GM23338 (cell line): ENCODE measurements around the gene TP53BP2.

ENCODE experiments used
- CREB1 ChIP-seq: fragments of 250-450 bp; sonication (Bioruptor Pico); IDR thresholded peaks from 2 replicates; pipeline ENCODE4 v1.5.0; 2020; ENCODE audit warnings: low read depth, mild to moderate bottlenecking, moderate library complexity
- EZH2 ChIP-seq: fragments of 200-600 bp; sonication (generic); IDR thresholded peaks from one replicate; pipeline ENCODE4 v1.8.0; 2017; ENCODE audit warnings: antibody characterized with exemption, mild to moderate bottlenecking, low read depth; ENCODE audit not compliant: unreplicated experiment
- EZH2phosphoT487 ChIP-seq: fragments of 200-600 bp; sonication (generic); IDR thresholded peaks from one replicate; pipeline ENCODE4 v1.8.1; 2018; ENCODE audit warnings: antibody characterized with exemption; ENCODE audit not compliant: unreplicated experiment
- JUNB ChIP-seq: IDR thresholded peaks from one replicate; pipeline ENCODE4 v1.6.1; 2016; ENCODE audit warnings: antibody characterized with exemption; ENCODE audit not compliant: unreplicated experiment
- POLR2AphosphoS5 ChIP-seq: IDR thresholded peaks from 2 replicates; pipeline ENCODE4 v1.6.1; 2016; ENCODE audit warnings: antibody characterized with exemption, low read depth
- TF ChIP-seq, protein P1 (sequence below), 2 experiments: fragments of 200-600 bp in 1 of 2; sonication (generic) in 1 of 2; conservative IDR thresholded peaks; 2 replicates each; pipeline versions ENCODE4 v1.5.1 to v1.6.1; 2016 to 2017; ENCODE audit warnings: antibody characterized with exemption in 2 of 2, low read depth in 2 of 2, mild to moderate bottlenecking in 2 of 2, moderate library complexity in 1 of 2
- TF ChIP-seq, protein P2 (sequence below): IDR thresholded peaks from one replicate; pipeline ENCODE4 v1.6.1; 2018; ENCODE audit warnings: antibody characterized with exemption; ENCODE audit not compliant: unreplicated experiment

DNA sequence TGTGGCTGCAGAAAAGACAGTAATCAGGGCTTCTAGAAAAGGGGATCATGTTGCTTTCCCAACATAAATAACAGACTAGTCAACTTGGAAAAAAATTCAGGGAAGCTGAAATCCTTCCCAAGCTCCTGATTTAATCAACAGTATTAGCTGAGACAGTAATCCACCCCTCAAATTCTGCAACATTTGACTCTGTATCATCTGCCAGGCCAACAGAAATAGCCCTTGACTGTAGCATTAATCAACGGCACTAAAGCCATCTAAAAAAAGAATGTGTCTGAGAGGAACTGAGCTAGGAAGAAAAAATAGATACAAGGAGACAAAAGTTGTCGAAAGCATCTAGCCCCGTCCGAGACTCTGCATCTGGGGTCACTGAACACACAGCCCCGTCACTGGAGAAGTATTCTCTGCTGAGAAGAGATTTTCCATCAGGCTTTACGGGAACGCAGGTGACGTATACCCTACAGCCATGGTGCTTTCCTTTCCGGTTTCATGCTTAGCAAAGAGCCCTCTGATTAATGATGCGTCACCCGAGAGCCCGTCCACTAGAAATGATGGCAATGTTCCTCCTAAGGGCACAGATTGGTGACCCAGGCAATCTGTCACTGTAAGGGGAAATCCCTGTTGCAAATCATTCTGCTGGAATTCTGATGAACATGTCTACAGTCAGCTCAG is 42.1 kb upstream of the TP53BP2 start:
- TF ChIP-seq, protein P1, sequence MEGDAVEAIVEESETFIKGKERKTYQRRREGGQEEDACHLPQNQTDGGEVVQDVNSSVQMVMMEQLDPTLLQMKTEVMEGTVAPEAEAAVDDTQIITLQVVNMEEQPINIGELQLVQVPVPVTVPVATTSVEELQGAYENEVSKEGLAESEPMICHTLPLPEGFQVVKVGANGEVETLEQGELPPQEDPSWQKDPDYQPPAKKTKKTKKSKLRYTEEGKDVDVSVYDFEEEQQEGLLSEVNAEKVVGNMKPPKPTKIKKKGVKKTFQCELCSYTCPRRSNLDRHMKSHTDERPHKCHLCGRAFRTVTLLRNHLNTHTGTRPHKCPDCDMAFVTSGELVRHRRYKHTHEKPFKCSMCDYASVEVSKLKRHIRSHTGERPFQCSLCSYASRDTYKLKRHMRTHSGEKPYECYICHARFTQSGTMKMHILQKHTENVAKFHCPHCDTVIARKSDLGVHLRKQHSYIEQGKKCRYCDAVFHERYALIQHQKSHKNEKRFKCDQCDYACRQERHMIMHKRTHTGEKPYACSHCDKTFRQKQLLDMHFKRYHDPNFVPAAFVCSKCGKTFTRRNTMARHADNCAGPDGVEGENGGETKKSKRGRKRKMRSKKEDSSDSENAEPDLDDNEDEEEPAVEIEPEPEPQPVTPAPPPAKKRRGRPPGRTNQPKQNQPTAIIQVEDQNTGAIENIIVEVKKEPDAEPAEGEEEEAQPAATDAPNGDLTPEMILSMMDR (conservative IDR thresholded peaks at IDR 0.05; ENCODE audit: low read depth in 2 of 2): no peak
- TF ChIP-seq POLR2AphosphoS5: no peak
- TF ChIP-seq, protein P2, sequence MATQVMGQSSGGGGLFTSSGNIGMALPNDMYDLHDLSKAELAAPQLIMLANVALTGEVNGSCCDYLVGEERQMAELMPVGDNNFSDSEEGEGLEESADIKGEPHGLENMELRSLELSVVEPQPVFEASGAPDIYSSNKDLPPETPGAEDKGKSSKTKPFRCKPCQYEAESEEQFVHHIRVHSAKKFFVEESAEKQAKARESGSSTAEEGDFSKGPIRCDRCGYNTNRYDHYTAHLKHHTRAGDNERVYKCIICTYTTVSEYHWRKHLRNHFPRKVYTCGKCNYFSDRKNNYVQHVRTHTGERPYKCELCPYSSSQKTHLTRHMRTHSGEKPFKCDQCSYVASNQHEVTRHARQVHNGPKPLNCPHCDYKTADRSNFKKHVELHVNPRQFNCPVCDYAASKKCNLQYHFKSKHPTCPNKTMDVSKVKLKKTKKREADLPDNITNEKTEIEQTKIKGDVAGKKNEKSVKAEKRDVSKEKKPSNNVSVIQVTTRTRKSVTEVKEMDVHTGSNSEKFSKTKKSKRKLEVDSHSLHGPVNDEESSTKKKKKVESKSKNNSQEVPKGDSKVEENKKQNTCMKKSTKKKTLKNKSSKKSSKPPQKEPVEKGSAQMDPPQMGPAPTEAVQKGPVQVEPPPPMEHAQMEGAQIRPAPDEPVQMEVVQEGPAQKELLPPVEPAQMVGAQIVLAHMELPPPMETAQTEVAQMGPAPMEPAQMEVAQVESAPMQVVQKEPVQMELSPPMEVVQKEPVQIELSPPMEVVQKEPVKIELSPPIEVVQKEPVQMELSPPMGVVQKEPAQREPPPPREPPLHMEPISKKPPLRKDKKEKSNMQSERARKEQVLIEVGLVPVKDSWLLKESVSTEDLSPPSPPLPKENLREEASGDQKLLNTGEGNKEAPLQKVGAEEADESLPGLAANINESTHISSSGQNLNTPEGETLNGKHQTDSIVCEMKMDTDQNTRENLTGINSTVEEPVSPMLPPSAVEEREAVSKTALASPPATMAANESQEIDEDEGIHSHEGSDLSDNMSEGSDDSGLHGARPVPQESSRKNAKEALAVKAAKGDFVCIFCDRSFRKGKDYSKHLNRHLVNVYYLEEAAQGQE: no peak
- no peak for TF ChIP-seq CREB1
- TF ChIP-seq EZH2: no peak
- no peak for TF ChIP-seq EZH2phosphoT487
- TF ChIP-seq JUNB: no peak
